Left renal pelvis (tissue), 4 donors: ENCODE data around the gene XYLT1. TPM values are rescaled to one million over a fixed set of nuclear protein-coding genes. Genes with fewer than 3 reads are reported as not detected.

Experiments used
- DNase-seq, 4 donors: peaks; one replicate each; pipeline ENCODE4 v3.0.0-alpha.2; 2013; ENCODE audit warnings: low read depth in 4 of 4, low spot score in 3 of 4
- polyA plus RNA-seq, 4 donors: library from polyadenylated mRNA; unstranded; fragments of 120-200 nt; gene quantifications; one replicate each; pipeline ENCODE4 v1.2.1, GENCODE V29; 2013; ENCODE audit not compliant: insufficient read length in 4 of 4

XYLT1 gene
- polyA plus RNA-seq, 4 donors = 5.8 to 8.6 (median 7.3) TPM

GRCh38 chr16:17407321-17407720 is 63.4 kb downstream of the XYLT1 start:
- DNase-seq = no peak

GRCh38 chr16:17404941-17405689 is 65.6 kb downstream of the XYLT1 start:
- DNase-seq = no peak

- DNase-seq = no peak
These were observed 66.8 kb downstream of the XYLT1 start for GRCh38 chr16:17403859-17404545.

- DNase-seq = no peak
These were observed 67.5 kb downstream of the XYLT1 start for GRCh38 chr16:17403156-17403809.

GRCh38 chr16:17397499-17397891 is 73.3 kb downstream of the XYLT1 start:
- DNase-seq = no peak

GRCh38 chr16:17396762-17397498 is 73.8 kb downstream of the XYLT1 start:
- peak in 1 of 4 donors; percentile 52 for DNase-seq

GRCh38 chr16:17395849-17396480 is 74.8 kb downstream of the XYLT1 start:
- no peak for DNase-seq

- DNase-seq = no peak
These were observed 77.7 kb downstream of the XYLT1 start for GRCh38 chr16:17392857-17393692.

- DNase-seq = no peak
These were observed 78.5 kb downstream of the XYLT1 start for GRCh38 chr16:17392127-17392856.

- DNase-seq = no peak
These were observed 79.0 kb downstream of the XYLT1 start for GRCh38 chr16:17391715-17392114.

- DNase-seq = no peak
These were observed 81.4 kb downstream of the XYLT1 start for GRCh38 chr16:17389384-17389783.

- DNase-seq = no peak
These were observed 83.5 kb downstream of the XYLT1 start for GRCh38 chr16:17387256-17387655.

- no peak for DNase-seq
These were observed 84.5 kb downstream of the XYLT1 start for GRCh38 chr16:17386229-17386628.

- DNase-seq = no peak
These were observed 86.3 kb downstream of the XYLT1 start for GRCh38 chr16:17384471-17384870.

- no peak for DNase-seq
These were observed 87.6 kb downstream of the XYLT1 start for GRCh38 chr16:17382949-17383863.

- DNase-seq = no peak
These were observed 88.2 kb downstream of the XYLT1 start for GRCh38 chr16:17382514-17382913.

- no peak for DNase-seq
These were observed 89.0 kb downstream of the XYLT1 start for GRCh38 chr16:17381784-17382183.

GRCh38 chr16:17380613-17381012 is 90.1 kb downstream of the XYLT1 start:
- no peak for DNase-seq
